Kidney (tissue), 14 donors: ENCODE results near the gene LRCOL1. TPM values are rescaled to one million over a fixed set of nuclear protein-coding genes. Genes with fewer than 3 reads are reported as not detected.
"Not testable (repeated sequence)": the region's sequence is repeated elsewhere in the genome, so short reads cannot be mapped to it uniquely, and the experiment has no call there.

Experiments
- DNase-seq, 5 donors: peaks; one replicate each; pipeline ENCODE4 v3.0.0-alpha.2; 2013 to 2020
- FAIRE-seq: peaks from 2 replicates; lab custom pipeline; 2012; peaks lifted over from hg19 to GRCh38; lab: Jason Lieb, UNC
- H3K27ac ChIP-seq, 2 donors: one replicate each; pipeline ENCODE4 v1.7.0; 2013; ENCODE audit warnings: low read depth in 2 of 2, low read length in 2 of 2, inconsistent platforms in 1 of 2
- H3K27me3 ChIP-seq: one replicate; pipeline ENCODE4 v1.7.1; 2013; ENCODE audit warnings: low read length, inconsistent platforms; ENCODE audit not compliant: control insufficient read depth, insufficient read depth
- H3K36me3 ChIP-seq, 3 donors: one replicate each; pipeline versions ENCODE4 v1.7.0 to v1.7.1; 2013; ENCODE audit warnings: low read length in 3 of 3, control low read depth in 1 of 3, inconsistent platforms in 1 of 3; ENCODE audit not compliant: insufficient read depth in 3 of 3, control insufficient read depth in 2 of 3
- H3K4me1 ChIP-seq, 3 donors: one replicate each; pipeline versions ENCODE4 v1.7.0 to v1.7.1; 2013; ENCODE audit warnings: low read length in 3 of 3, inconsistent platforms in 1 of 3, low read depth in 1 of 3; ENCODE audit not compliant: control insufficient read depth in 2 of 3, insufficient read depth in 2 of 3
- H3K4me3 ChIP-seq, 3 donors: one replicate each; pipeline versions ENCODE4 v1.7.0 to v1.8.1; 2013; ENCODE audit warnings: low read length in 3 of 3, control low read depth in 1 of 3, inconsistent platforms in 1 of 3
- H3K9ac ChIP-seq, 3 donors: one replicate each; pipeline versions ENCODE4 v1.7.0 to v1.7.1; 2013; ENCODE audit warnings: low read length in 3 of 3, control low read depth in 1 of 3, inconsistent platforms in 1 of 3
- H3K9me3 ChIP-seq, 3 donors: one replicate each; pipeline versions ENCODE4 v1.7.0 to v1.7.1; 2013; ENCODE audit warnings: low read length in 3 of 3, control low read depth in 1 of 3, inconsistent platforms in 1 of 3; ENCODE audit not compliant: control insufficient read depth in 2 of 3, insufficient read depth in 1 of 3
- CTCF ChIP-seq: IDR thresholded peaks from 3 replicates; pipeline ENCODE4 v1.5.1; 2012; ENCODE audit warnings: mild to moderate bottlenecking, moderate library complexity, borderline replicate concordance; ENCODE audit not compliant: insufficient read depth; ENCODE audit errors: extremely low read depth
- intact Hi-C: fragments of 100-400 bp; cut with DNase I; formaldehyde crosslinking; loops from one replicate; pipeline ENCODE4 v1.11.1; 2022
- polyA plus RNA-seq: library from polyadenylated mRNA; stranded (reverse); fragments of 350-450 nt; fragmentation: Illumina TruSeq; extraction: RNeasy Lipid Tissue Mini Kit (QIAGEN cat#74804); gene quantifications from one replicate; pipeline ENCODE4 v1.2.3, GENCODE V29; 2014; ENCODE audit warnings: low read depth, low replicate concordance; ENCODE audit not compliant: insufficient read depth
- total RNA-seq: library from RNA; stranded (reverse); fragmentation: NEBNext Ultra II Directional; extraction: Animal tissue kit (Norgen Biotek cat#: 25700); gene quantifications from one replicate; pipeline ENCODE4 v1.2.1, GENCODE V29; 2021
- donor health status: control.
- donor health status: control.
- donor health status: control.
- donor health status: control.
- donor health status: control.
- donor health status: DM: yes; HTN: yes; CAD: no.
- donor health status: Normal renal cell carcinoma (clear cell type).

LRCOL1 gene
- total and polyA plus RNA-seq, 2 donors from 2014 or later, result 1.0 to 1.8 TPM

- peak overlapping the region in 1 of 2 donors; percentile 53 for H3K27ac ChIP-seq
- FAIRE-seq, result no peak
- peak; percentile 63 for TF ChIP-seq CTCF
Measured at GRCh38 chr12:132600048-132601032, 10.0 kb downstream of the LRCOL1 start.

DNA sequence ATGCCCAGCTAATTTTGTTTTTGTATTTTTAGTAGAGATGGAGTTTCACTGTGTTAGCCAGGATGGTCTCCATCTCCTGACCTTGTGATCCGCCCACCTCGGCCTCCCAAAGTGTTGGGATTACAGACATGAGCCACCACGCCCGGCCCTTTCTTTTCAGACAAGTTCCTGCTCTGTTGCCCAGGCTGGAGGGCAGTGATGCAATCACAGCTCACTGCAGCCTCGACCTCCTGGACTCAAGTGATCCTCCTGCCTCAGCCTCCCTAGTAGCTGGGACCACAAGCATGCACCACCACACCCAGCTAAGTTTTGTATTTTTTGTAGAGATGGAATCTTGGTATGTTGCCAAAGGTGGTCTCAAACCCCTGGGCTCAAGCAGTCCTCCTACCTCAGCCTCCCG lies 10.9 kb downstream of the LRCOL1 start:
- H3K9ac ChIP-seq, intact Hi-C loops, DNase-seq, H3K9me3 ChIP-seq, H3K4me3 ChIP-seq, H3K27me3 ChIP-seq, FAIRE-seq, H3K27ac ChIP-seq, H3K36me3 ChIP-seq: not testable (repeated sequence)
- peaks cover 0 to 28% (median 4%) of the 10 kb centered on the region in 3 donors for H3K4me1 ChIP-seq

More at GRCh38 chr12:132600048-132601032, 10.0 kb downstream of the LRCOL1 start:
- Histone ChIP-seq H3K9me3 (no peaks in the 10 kb centered on the region), H3K27me3 (peaks cover 4% of the 10 kb centered on the region), H3K4me1 (peaks cover 0 to 30% (median 4%) of the 10 kb centered on the region in 3 donors), H3K9ac (peak overlapping the region in 2 of 3 donors; percentile 36 to 71), H3K4me3 (peak overlapping the region; percentile 31 to 68 (median 51)), H3K36me3 (no peaks in the 10 kb centered on the region)
- peak; percentile 85 to 93 (median 89) for DNase-seq
- intact Hi-C loops, result no loop called here

GRCh38 chr12:132597333-132598316 lies 12.8 kb downstream of the LRCOL1 start:
- Histone ChIP-seq H3K27ac (no peak overlapping the region), H3K36me3 (no peaks in the 10 kb centered on the region), H3K4me3 (peak overlapping the region; percentile 18 to 92 (median 57)), H3K4me1 (peaks cover 0 to 25% (median 4%) of the 10 kb centered on the region in 3 donors), H3K27me3 (peaks cover 4% of the 10 kb centered on the region), H3K9ac (peak overlapping the region in 1 of 3 donors; percentile 89), H3K9me3 (no peaks in the 10 kb centered on the region)
- TF ChIP-seq CTCF, result no peak
- FAIRE-seq (no peak), DNase-seq (peak in 4 of 5 donors; percentile 68 to 85 (median 74))
- intact Hi-C loops, result no loop called here
